ENCODE data around the gene MCM5. TPM values are rescaled to one million over a fixed set of nuclear protein-coding genes. Genes with fewer than 3 reads are reported as not detected.

The MCM5 gene
- total and polyA plus RNA-seq, 9 donors: 22.8 to 46.9 (median 36.3) TPM

DNA sequence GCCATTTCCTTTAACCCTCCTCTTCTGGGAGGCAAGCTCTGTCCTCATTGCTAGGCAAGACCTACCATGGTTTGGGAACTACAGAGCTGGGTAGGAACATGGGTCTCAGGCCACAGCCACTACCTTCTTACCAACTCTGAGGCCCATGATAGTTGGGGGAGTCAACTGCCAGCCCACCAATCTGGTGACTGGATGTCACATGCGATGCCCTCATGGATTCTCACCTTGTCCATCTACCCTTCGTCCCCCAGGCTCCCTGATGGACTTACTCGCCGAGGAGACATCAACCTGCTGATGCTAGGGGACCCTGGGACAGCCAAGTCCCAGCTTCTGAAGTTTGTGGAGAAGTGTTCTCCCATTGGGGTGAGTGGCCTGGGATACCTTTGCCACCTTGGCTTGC lies 13.7 kb downstream of the MCM5 start:
- peaks cover 86% of the 10 kb centered on the region for H3K36me3 ChIP-seq (ENCODE audit: control insufficient read depth, insufficient read depth, low read length)
- 100% methylated on average over 2 of the region's 4 CpGs for WGBS (ENCODE audit: insufficient coverage)
- no peak overlapping the region for H3K4me3 ChIP-seq (ENCODE audit: low read length)
- peaks cover 16% of the 10 kb centered on the region for H3K4me1 ChIP-seq (ENCODE audit: control insufficient read depth, insufficient read depth, low read length)
- H3K9me3 ChIP-seq (replicated peaks; ENCODE audit: control insufficient read depth, low read depth, low read length): no peaks in the 10 kb centered on the region
- H3K27me3 ChIP-seq (ENCODE audit: control insufficient read depth, insufficient read depth, low read length): no peaks in the 10 kb centered on the region
- DNase-seq: no peak
- H3K27ac ChIP-seq (ENCODE audit: low read length): no peak overlapping the region

DNA sequence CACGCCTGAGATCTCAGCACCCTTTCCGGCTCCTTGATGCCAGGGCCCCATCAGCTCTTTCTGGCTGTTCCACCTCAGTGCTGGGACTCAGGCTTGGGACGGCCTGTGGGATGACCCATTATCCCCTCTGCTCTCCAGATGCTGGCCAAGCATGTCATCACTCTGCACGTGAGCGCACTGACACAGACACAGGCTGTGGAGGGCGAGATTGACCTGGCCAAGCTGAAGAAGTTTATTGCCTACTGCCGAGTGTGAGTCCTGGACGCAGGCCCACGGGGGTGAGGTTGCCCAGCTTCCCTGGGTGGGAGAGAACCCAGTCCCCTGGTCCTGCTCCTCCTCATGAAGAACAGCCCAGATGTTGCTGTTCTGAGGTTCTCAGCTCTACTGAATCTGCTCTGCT lies 17.7 kb downstream of the MCM5 start:
- no peak for DNase-seq
- no peak overlapping the region for H3K27ac ChIP-seq (ENCODE audit: low read length)
- no peaks in the 10 kb centered on the region for H3K4me1 ChIP-seq (ENCODE audit: control insufficient read depth, insufficient read depth, low read length)
- no peaks in the 10 kb centered on the region for H3K27me3 ChIP-seq (ENCODE audit: control insufficient read depth, insufficient read depth, low read length)
- H3K9me3 ChIP-seq (replicated peaks; ENCODE audit: control insufficient read depth, low read depth, low read length): no peaks in the 10 kb centered on the region
- H3K36me3 ChIP-seq (ENCODE audit: control insufficient read depth, insufficient read depth, low read length): peaks cover 85% of the 10 kb centered on the region
- no peak overlapping the region for H3K4me3 ChIP-seq (ENCODE audit: low read length)
- 87% methylated on average over 9 of the region's 9 CpGs for WGBS (ENCODE audit: insufficient coverage)

DNA sequence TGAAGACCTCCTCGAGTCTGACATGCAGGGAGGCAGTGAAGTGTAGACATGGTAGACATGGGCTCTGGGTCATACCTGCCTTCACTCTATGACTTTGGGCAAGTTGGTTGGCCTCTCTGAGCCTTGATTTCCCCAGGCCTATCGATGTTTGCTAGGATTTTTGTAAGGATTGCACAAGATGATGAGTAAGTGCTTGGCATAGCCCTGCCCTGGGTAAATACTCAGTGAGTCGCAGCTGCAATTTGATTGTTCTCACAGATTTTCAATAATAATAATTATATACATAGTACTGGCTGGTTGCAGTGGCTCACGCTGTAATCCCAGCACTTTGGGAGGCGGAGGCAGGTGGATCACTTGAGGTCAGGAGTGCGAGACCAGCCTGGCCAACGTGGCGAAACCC lies 18.1 kb downstream of the MCM5 start:
- Histone ChIP-seq H3K9me3 (replicated peaks; ENCODE audit: control insufficient read depth, low read depth, low read length) (no peaks in the 10 kb centered on the region), H3K27me3 (ENCODE audit: control insufficient read depth, insufficient read depth, low read length) (no peaks in the 10 kb centered on the region), H3K4me1 (ENCODE audit: control insufficient read depth, insufficient read depth, low read length) (no peaks in the 10 kb centered on the region), H3K4me3 (ENCODE audit: low read length) (no peak overlapping the region), H3K27ac (ENCODE audit: low read length) (no peak overlapping the region), H3K36me3 (ENCODE audit: control insufficient read depth, insufficient read depth, low read length) (peaks cover 88% of the 10 kb centered on the region)
- WGBS (ENCODE audit: insufficient coverage): 100% methylated on average over 1 of the region's 8 CpGs
- no peak for DNase-seq

DNA sequence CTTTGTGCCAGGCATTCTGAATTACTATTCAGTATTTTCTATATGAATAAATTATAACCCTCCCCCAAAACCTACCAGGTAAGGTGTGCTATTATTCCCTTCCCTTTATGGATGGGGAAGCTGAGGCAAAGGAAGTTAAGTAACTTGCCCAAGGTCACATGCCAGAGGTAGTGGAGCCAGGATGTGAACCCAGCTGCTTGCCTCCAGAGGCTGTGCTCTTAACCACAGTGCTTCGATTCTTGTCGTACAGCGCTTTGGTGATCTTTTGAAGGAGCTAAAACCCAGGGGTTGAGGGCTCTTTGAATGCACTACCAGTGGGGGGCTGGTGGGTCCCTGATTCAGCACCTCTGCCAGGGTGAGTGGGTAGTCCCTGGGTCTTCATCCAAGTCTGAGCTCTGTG lies 18.8 kb downstream of the MCM5 start:
- WGBS (ENCODE audit: insufficient coverage): 96% methylated on average over 3 of the region's 3 CpGs

DNA sequence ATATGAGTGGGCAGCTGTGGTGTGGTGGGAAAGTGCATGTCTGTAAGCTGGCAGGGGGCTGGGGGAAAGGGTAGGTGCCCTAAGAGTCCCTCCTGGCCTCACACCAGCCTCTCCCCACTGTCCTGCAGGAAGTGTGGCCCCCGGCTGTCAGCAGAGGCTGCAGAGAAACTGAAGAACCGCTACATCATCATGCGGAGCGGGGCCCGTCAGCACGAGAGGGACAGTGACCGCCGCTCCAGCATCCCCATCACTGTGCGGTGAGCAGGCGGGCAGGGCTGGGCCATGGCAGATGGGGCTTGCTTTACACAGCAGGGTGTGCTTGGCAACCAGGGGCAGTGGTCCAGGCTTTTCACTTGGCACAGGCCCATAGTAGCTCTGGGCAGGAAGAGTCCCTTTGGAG lies 19.8 kb downstream of the MCM5 start:
- WGBS (ENCODE audit: insufficient coverage): 95% methylated on average over 10 of the region's 10 CpGs
- Histone ChIP-seq H3K4me1 (ENCODE audit: control insufficient read depth, insufficient read depth, low read length) (peaks cover 7% of the 10 kb centered on the region), H3K27ac (ENCODE audit: low read length) (no peak overlapping the region), H3K36me3 (ENCODE audit: control insufficient read depth, insufficient read depth, low read length) (peaks cover 88% of the 10 kb centered on the region), H3K27me3 (ENCODE audit: control insufficient read depth, insufficient read depth, low read length) (no peaks in the 10 kb centered on the region), H3K4me3 (ENCODE audit: low read length) (no peak overlapping the region), H3K9me3 (replicated peaks; ENCODE audit: control insufficient read depth, low read depth, low read length) (no peaks in the 10 kb centered on the region)
- DNase-seq: no peak

More for the DNA sequence above, 18.8 kb downstream of the MCM5 start:
- Histone ChIP-seq H3K4me1 (ENCODE audit: control insufficient read depth, insufficient read depth, low read length) (no peaks in the 10 kb centered on the region), H3K4me3 (ENCODE audit: low read length) (no peak overlapping the region), H3K9me3 (replicated peaks; ENCODE audit: control insufficient read depth, low read depth, low read length) (no peaks in the 10 kb centered on the region), H3K27me3 (ENCODE audit: control insufficient read depth, insufficient read depth, low read length) (no peaks in the 10 kb centered on the region), H3K27ac (ENCODE audit: low read length) (no peak overlapping the region), H3K36me3 (ENCODE audit: control insufficient read depth, insufficient read depth, low read length) (peaks cover 88% of the 10 kb centered on the region)
- DNase-seq: no peak

DNA sequence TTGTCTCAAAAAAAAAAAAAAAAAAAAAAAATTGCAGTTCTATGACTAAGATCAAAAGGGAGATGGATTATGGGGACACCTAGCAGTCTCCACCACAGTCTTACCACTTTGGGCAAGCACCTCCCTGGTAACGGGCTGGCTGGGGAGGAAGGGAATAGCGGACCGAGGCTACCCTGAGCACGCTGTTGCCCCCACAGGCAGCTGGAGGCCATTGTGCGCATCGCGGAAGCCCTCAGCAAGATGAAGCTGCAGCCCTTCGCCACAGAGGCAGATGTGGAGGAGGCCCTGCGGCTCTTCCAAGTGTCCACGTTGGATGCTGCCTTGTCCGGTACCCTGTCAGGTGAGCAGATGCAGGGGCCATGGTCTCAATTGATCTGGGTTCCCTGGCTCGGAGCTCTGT lies 21.2 kb downstream of the MCM5 start:
- DNase-seq: no peak

DNA sequence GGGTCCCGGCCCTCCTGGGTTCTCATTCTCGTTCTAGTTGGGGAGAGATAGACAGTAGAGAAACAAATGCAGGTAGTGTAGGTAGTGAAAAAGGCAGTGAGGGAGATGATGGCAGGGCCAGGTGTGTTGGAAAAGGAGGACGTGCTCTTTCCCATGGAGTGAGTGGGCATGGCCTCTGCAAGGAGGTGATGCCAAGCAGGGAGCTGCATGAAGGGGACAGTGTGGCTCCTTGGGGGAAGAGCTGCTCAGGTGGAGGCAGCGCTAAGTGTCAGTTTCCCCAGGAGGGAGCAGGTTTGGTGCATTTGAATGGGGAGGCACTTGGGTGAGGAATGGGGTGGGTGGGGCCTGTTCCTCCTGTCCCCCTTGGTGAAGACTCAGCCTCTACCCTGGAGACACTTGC lies 22.2 kb downstream of the MCM5 start:
- WGBS (ENCODE audit: insufficient coverage): 85% methylated on average over 4 of the region's 4 CpGs
- H3K27me3 ChIP-seq (ENCODE audit: control insufficient read depth, insufficient read depth, low read length): no peaks in the 10 kb centered on the region
- H3K4me1 ChIP-seq (ENCODE audit: control insufficient read depth, insufficient read depth, low read length): peaks cover 21% of the 10 kb centered on the region
- H3K9me3 ChIP-seq (replicated peaks; ENCODE audit: control insufficient read depth, low read depth, low read length): no peaks in the 10 kb centered on the region
- DNase-seq: no peak
- H3K27ac ChIP-seq (ENCODE audit: low read length): no peak overlapping the region
- H3K36me3 ChIP-seq (ENCODE audit: control insufficient read depth, insufficient read depth, low read length): peaks cover 77% of the 10 kb centered on the region
- no peak overlapping the region for H3K4me3 ChIP-seq (ENCODE audit: low read length)

More for the DNA sequence above, 21.2 kb downstream of the MCM5 start:
- Histone ChIP-seq H3K27me3 (ENCODE audit: control insufficient read depth, insufficient read depth, low read length) (no peaks in the 10 kb centered on the region), H3K4me1 (ENCODE audit: control insufficient read depth, insufficient read depth, low read length) (peaks cover 14% of the 10 kb centered on the region), H3K36me3 (ENCODE audit: control insufficient read depth, insufficient read depth, low read length) (peaks cover 84% of the 10 kb centered on the region), H3K9me3 (replicated peaks; ENCODE audit: control insufficient read depth, low read depth, low read length) (no peaks in the 10 kb centered on the region), H3K27ac (ENCODE audit: low read length) (no peak overlapping the region), H3K4me3 (ENCODE audit: low read length) (no peak overlapping the region)
- WGBS (ENCODE audit: insufficient coverage): 86% methylated on average over 11 of the region's 12 CpGs

DNA sequence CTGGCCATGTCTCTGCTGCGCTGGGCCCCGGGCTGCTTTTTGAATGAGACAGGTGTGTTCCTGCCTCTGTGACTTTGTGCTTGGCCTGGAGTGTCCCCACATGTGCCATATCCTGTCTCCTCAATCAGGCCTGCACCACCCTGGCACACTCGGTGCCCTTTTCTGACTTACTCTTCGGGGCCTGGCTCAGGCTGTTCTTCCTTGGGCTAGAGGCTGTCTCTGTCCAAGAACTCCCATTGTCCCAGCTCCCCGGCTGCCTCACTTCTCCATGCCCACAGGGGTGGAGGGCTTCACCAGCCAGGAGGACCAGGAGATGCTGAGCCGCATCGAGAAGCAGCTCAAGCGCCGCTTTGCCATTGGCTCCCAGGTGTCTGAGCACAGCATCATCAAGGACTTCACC lies 23.0 kb downstream of the MCM5 start:
- WGBS (ENCODE audit: insufficient coverage): 95% methylated on average over 5 of the region's 9 CpGs
- Histone ChIP-seq H3K4me1 (ENCODE audit: control insufficient read depth, insufficient read depth, low read length) (peaks cover 21% of the 10 kb centered on the region), H3K36me3 (ENCODE audit: control insufficient read depth, insufficient read depth, low read length) (peaks cover 69% of the 10 kb centered on the region), H3K9me3 (replicated peaks; ENCODE audit: control insufficient read depth, low read depth, low read length) (no peaks in the 10 kb centered on the region), H3K4me3 (ENCODE audit: low read length) (no peak overlapping the region), H3K27ac (ENCODE audit: low read length) (no peak overlapping the region), H3K27me3 (ENCODE audit: control insufficient read depth, insufficient read depth, low read length) (no peaks in the 10 kb centered on the region)
- DNase-seq: no peak

DNA sequence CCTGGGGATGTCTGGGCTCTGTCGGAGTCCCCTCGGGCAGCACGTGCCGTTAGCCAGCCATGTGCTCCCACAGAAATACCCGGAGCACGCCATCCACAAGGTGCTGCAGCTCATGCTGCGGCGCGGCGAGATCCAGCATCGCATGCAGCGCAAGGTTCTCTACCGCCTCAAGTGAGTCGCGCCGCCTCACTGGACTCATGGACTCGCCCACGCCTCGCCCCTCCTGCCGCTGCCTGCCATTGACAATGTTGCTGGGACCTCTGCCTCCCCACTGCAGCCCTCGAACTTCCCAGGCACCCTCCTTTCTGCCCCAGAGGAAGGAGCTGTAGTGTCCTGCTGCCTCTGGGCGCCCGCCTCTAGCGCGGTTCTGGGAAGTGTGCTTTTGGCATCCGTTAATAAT lies 24.1 kb downstream of the MCM5 start:
- 94% methylated on average over 26 of the region's 26 CpGs for WGBS (ENCODE audit: insufficient coverage)
- Histone ChIP-seq H3K27ac (ENCODE audit: low read length) (no peak overlapping the region), H3K36me3 (ENCODE audit: control insufficient read depth, insufficient read depth, low read length) (peaks cover 64% of the 10 kb centered on the region), H3K4me1 (ENCODE audit: control insufficient read depth, insufficient read depth, low read length) (peaks cover 21% of the 10 kb centered on the region), H3K4me3 (ENCODE audit: low read length) (no peak overlapping the region), H3K27me3 (ENCODE audit: control insufficient read depth, insufficient read depth, low read length) (no peaks in the 10 kb centered on the region), H3K9me3 (replicated peaks; ENCODE audit: control insufficient read depth, low read depth, low read length) (no peaks in the 10 kb centered on the region)
- DNase-seq: no peak

DNA sequence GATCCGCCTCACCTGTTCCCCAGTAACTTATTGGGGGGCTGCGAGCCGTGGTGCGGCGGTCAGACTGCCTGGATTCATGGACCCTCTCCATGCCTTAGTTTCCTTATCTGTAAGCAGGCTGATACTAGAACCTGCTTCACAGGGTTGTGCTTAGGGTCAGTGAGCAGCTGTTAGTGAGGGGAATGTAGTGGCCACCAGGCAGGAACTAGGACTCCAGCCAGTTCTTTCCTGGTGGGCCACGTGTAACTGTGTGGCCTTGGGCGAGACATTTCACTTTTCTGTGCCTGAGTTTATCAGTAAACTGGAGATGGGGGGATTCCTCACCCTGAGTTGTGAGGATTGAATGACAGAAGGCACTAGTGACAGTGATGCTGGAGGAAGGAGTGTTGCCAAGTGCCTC lies 24.8 kb downstream of the MCM5 start:
- Histone ChIP-seq H3K9me3 (replicated peaks; ENCODE audit: control insufficient read depth, low read depth, low read length) (no peaks in the 10 kb centered on the region), H3K4me1 (ENCODE audit: control insufficient read depth, insufficient read depth, low read length) (peaks cover 21% of the 10 kb centered on the region), H3K27ac (ENCODE audit: low read length) (no peak overlapping the region), H3K27me3 (ENCODE audit: control insufficient read depth, insufficient read depth, low read length) (no peaks in the 10 kb centered on the region), H3K4me3 (ENCODE audit: low read length) (no peak overlapping the region), H3K36me3 (ENCODE audit: control insufficient read depth, insufficient read depth, low read length) (peaks cover 58% of the 10 kb centered on the region)
- 75% methylated on average over 2 of the region's 7 CpGs for WGBS (ENCODE audit: insufficient coverage)
- DNase-seq: no peak

DNA sequence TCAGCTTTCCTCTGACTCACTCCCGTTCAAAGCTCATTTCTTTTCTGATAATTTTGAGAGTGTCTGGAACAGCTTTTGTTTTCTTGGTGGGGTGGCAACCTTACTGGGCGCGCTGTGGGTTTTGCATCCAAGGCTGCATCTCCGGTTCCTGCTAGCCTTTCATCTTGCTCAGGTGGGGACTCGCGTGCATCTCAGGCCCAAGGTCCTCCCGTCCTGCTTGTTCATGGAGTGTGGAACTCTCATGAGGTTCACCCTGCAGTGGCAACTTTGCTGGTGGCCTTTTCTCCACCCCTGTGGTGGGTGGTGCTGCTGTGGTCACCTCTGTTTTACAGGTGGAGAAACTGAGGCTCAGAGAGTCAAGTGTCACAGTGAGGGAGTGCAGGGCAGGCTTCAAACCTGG lies 25.6 kb downstream of the MCM5 start:
- Histone ChIP-seq H3K9me3 (replicated peaks; ENCODE audit: control insufficient read depth, low read depth, low read length) (no peaks in the 10 kb centered on the region), H3K36me3 (ENCODE audit: control insufficient read depth, insufficient read depth, low read length) (peaks cover 51% of the 10 kb centered on the region), H3K4me1 (ENCODE audit: control insufficient read depth, insufficient read depth, low read length) (peaks cover 22% of the 10 kb centered on the region), H3K4me3 (ENCODE audit: low read length) (no peak overlapping the region), H3K27me3 (ENCODE audit: control insufficient read depth, insufficient read depth, low read length) (no peaks in the 10 kb centered on the region), H3K27ac (ENCODE audit: low read length) (no peak overlapping the region)
- DNase-seq: no peak
- WGBS (ENCODE audit: insufficient coverage): 82% methylated on average over 5 of the region's 7 CpGs

Measured in muscle of leg (tissue), 11 donors.